Fibroblast of pulmonary artery (primary cell): ENCODE data around the gene HOXC10.

ENCODE experiments used
- DNase-seq: peaks from one replicate; pipeline ENCODE4 v3.0.0-alpha.2; 2010; ENCODE audit warnings: low read depth
- H3K4me3 ChIP-seq: replicated peaks from 2 replicates; pipeline ENCODE4 v1.5.1; 2011; ENCODE audit warnings: low read depth, mild to moderate bottlenecking, control low read depth, low read length, moderate library complexity
- TF ChIP-seq, protein P1 (sequence below): IDR thresholded peaks from 2 replicates; pipeline ENCODE4 v1.5.1; 2011; ENCODE audit warnings: mild to moderate bottlenecking, control low read depth, low read length, inconsistent platforms; ENCODE audit errors: missing control alignments

HOXC10 gene

DNA sequence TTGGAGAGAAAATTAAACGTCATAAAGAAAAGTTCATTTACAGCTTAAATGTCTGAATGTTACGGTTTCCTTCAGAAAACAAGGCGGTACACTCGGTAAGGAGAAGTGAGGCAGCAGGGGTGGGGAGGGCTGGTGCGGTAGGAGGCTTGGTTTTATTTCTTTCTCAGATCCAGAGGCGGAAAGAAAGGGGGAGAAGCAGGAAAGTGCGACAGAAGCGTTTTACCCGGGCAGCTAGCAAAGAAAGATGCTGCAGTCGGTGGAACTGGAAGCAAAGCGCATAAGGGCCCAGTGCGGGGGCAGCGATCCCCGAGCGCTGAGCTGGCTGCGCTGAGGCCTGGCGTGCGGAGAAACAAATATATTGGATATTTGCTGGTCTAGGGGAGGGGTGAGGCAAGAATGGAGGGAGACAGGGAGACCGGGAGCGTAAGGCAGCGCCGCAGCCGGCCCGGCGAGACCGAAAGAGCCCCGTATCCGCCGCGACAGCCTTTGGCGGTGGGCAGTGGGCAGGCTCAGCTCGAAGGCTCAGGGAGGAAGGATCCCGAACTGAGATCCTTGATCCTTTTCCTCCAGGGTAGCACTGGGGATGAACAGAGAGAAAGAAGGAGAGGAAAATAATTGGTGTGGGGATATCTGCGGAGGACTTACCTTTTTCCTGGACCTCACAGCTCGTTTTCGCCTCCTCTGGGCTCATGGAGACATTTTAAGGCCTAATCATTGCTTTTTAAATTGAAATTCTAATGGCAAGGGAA lies 18.4 kb upstream of the HOXC10 start:
- TF ChIP-seq, protein P1, sequence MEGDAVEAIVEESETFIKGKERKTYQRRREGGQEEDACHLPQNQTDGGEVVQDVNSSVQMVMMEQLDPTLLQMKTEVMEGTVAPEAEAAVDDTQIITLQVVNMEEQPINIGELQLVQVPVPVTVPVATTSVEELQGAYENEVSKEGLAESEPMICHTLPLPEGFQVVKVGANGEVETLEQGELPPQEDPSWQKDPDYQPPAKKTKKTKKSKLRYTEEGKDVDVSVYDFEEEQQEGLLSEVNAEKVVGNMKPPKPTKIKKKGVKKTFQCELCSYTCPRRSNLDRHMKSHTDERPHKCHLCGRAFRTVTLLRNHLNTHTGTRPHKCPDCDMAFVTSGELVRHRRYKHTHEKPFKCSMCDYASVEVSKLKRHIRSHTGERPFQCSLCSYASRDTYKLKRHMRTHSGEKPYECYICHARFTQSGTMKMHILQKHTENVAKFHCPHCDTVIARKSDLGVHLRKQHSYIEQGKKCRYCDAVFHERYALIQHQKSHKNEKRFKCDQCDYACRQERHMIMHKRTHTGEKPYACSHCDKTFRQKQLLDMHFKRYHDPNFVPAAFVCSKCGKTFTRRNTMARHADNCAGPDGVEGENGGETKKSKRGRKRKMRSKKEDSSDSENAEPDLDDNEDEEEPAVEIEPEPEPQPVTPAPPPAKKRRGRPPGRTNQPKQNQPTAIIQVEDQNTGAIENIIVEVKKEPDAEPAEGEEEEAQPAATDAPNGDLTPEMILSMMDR = no peak
- H3K4me3 ChIP-seq = no peak overlapping the region
- no peak for DNase-seq

DNA sequence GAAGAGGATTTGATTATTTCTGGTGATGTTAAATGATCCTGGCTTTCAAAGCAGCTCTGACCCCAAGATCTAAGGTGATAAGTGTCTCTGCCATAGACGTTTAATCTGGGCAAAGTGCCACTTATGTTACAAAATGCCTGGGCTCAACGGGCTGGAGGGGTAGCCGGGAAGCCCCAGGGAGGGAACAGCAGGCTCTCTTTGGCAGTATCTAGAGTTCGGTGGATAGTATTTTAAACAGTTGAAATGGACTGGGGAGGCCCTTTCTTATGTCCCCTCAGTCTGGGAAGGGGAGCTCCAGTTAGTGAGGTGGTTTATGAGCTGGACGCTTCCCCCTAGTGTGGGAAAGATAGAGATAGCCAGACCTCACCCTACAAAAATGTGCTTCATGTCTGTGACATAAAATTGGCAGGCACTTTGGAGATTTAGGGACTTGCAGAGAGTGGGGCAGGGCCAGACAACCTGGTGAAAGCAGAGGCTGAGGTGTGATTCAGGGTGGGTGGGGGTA lies 17.5 kb upstream of the HOXC10 start:
- H3K4me3 ChIP-seq = no peak overlapping the region
- no peak for DNase-seq
- TF ChIP-seq, protein P1 = no peak

- TF ChIP-seq, protein P1 = no peak
- DNase-seq = no peak
- H3K4me3 ChIP-seq = no peak overlapping the region
These were observed 16.5 kb upstream of the HOXC10 start for GRCh38 chr12:53968214-53969127.

- DNase-seq = no peak
- H3K4me3 ChIP-seq = no peak overlapping the region
- TF ChIP-seq, protein P1 = no peak
These were observed 15.2 kb upstream of the HOXC10 start for GRCh38 chr12:53969588-53970259.

- no peak overlapping the region for H3K4me3 ChIP-seq
- TF ChIP-seq, protein P1 = no peak
- no peak for DNase-seq
These were observed 14.5 kb upstream of the HOXC10 start for GRCh38 chr12:53970451-53970850.

DNA sequence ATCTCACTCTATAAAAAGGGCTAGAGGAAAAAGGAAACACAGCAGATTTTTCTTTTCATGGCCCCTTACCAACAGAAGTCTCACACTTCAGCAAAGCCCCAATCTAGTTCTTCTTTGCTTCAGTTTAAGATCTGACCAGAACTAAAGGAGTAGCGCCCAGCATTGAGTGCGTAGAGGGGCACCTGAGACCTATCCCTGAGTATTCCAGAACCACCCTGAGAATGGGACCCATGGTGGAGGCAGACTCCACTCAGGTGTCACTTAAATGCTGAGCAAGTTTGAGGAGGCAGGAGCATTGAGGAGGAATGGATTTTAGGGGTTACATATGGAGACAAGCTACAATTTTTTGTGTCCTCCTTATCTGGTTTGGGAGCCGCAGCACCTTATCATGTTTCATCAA lies 13.8 kb upstream of the HOXC10 start:
- no peak for DNase-seq
- TF ChIP-seq, protein P1 = no peak
- H3K4me3 ChIP-seq = no peak overlapping the region
